HFF-Myc (cell line): ENCODE measurements around the gene HLF.

Source experiments
- DNase-seq: peaks from one replicate; pipeline ENCODE4 v3.0.0-alpha.2; 2011; ENCODE audit warnings: low read depth; ENCODE audit errors: extremely low read depth
- H3K4me3 ChIP-seq: replicated peaks from 2 replicates; pipeline ENCODE4 v1.5.1; 2011; ENCODE audit warnings: low read depth, mild to moderate bottlenecking, control low read depth, low read length
- TF ChIP-seq, protein P1 (sequence below): IDR thresholded peaks from 2 replicates; pipeline ENCODE4 v1.5.1; 2012; ENCODE audit warnings: mild to moderate bottlenecking, low read depth, low read length, control low read depth; ENCODE audit errors: missing control alignments

HLF gene

DNA sequence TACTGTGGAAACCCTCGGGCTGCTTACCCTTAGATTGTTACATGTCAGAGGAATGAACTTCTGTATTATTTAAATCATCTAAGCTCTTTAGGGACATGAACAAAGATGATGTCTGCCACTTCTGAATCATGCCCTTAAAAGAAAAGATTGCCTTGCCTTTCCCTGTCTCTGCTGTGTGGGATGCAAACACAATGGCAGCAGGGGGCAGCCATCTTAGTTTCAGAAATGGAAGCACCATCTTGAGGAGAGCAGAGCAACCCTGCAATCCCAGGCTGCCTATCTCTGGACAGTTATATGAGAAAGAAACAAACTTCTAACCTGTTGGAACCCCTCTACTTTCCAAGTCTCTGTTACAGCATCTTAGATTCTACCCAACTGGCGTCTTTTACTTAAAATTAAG is 16.7 kb upstream of the HLF start:
- H3K4me3 ChIP-seq, result no peak overlapping the region
- TF ChIP-seq, protein P1, sequence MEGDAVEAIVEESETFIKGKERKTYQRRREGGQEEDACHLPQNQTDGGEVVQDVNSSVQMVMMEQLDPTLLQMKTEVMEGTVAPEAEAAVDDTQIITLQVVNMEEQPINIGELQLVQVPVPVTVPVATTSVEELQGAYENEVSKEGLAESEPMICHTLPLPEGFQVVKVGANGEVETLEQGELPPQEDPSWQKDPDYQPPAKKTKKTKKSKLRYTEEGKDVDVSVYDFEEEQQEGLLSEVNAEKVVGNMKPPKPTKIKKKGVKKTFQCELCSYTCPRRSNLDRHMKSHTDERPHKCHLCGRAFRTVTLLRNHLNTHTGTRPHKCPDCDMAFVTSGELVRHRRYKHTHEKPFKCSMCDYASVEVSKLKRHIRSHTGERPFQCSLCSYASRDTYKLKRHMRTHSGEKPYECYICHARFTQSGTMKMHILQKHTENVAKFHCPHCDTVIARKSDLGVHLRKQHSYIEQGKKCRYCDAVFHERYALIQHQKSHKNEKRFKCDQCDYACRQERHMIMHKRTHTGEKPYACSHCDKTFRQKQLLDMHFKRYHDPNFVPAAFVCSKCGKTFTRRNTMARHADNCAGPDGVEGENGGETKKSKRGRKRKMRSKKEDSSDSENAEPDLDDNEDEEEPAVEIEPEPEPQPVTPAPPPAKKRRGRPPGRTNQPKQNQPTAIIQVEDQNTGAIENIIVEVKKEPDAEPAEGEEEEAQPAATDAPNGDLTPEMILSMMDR, result no peak
- no peak for DNase-seq

DNA sequence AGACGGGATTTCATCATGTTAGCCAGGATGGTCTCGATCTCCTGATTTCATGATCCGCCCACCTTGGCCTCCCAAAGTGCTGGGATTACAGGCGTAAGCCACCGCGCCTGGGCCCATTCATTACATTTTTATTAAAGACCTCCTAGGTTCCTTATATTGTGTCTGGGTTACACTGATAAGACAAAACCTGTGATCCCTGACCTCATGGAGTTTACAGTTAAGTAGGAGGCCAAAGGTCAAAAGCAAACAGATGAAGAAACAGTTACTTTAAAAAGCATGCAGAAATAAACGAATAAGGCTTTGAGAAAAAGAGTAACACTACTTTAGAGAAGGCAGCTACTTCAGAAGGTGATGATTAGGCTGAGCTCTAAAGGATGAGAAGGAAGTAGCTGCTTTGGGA is 14.9 kb upstream of the HLF start:
- no peak for DNase-seq
- H3K4me3 ChIP-seq, result no peak overlapping the region
- TF ChIP-seq, protein P1, result no peak

DNA sequence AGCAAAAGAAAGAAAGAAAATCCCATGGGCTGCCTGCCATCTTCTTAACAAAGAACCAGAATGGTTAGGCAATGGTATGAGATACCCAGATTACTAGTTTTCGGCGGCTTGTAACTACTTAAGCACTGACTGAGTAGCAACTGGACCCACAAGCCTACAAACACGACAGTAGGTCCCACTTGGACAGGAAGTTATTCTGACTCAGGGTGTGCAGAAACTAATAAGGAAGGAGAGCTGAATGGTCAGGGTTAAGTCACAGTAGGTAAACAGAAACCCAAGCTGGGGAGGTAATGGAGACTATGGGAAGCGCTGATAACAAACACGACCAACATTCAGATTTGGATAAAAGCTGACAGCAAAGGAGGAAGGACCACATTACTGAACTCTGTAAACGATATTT is 10.4 kb upstream of the HLF start:
- H3K4me3 ChIP-seq, result no peak overlapping the region
- DNase-seq, result no peak
- TF ChIP-seq, protein P1, result no peak

DNA sequence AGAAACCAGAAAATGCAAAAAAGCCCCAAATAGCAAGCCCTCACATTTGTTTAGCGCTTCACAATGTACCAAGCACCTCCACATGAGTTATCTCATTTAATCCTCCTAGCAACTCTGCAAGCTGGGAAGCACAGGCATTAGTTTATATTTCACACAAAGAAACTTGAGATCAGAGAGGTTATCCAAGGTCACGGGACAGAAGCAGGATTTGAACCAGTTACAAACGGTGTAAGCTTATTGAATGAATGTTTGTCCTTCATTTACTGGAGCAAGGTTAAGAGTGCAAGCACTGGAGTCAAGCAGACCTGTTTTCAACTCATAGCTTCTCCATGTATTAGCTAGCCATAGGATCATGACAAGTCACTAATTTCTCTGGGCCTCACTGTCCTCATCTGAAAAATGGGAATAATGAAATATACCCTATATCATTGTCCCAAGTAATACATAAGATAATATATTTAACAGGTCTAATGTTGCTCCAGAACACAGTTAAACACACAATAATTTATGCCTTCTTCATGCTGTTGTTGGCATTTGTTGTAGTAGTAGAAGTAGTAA is 6.1 kb upstream of the HLF start:
- H3K4me3 ChIP-seq, result no peak overlapping the region
- TF ChIP-seq, protein P1, result no peak
- no peak for DNase-seq

DNA sequence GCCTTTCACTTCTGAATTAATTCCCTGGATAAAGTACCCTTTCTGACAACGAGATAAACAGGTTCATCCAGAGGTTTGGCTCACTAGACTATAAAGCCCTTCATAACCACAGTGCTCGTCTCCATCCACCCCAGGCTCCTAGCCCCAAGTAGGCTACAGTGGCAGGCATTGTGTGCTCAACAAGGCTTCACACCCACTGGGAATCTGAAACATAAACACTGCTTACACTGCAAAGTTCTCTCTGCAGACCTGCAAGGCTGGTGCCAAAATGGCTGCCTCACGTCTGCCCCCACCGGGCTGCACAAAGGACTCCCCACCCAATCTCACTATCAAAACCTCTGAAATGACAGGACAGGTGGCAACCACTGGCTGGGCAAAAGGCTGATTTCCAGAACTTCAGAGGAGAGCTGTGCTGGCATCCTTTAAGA is 5.1 kb upstream of the HLF start:
- DNase-seq, result no peak
- no peak overlapping the region for H3K4me3 ChIP-seq
- TF ChIP-seq, protein P1, result no peak

DNA sequence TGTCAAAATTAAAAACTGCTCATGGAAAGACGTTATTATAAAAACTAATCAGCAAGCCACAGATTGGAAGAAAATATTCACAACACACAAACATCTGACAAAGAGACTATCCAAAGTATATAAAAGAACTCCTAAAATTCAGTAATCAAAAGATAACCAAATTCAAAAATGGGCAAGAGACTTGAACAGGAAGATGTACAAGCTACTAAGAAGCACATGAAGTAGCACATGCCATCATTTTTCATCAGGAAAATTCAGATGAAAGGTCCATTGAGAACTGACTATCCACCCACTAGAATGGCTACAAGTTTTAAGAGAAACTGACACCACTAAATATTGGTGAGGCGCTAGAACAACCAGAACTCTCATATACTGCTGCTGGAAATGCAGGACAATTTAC is 3.4 kb upstream of the HLF start:
- TF ChIP-seq, protein P1, result no peak
- H3K4me3 ChIP-seq, result no peak overlapping the region
- DNase-seq, result no peak
